DMS153 treated with DMSO at 0.1 percent for 48 hours (cell line): Measurements from ENCODE around the gene ZMIZ2.

Source experiments
- DNase-seq: peaks from one replicate; lab custom pipeline; 2025; ENCODE audit not compliant: unreplicated experiment; lab: John Stamatoyannopoulos, UW

ZMIZ2 gene

DNA sequence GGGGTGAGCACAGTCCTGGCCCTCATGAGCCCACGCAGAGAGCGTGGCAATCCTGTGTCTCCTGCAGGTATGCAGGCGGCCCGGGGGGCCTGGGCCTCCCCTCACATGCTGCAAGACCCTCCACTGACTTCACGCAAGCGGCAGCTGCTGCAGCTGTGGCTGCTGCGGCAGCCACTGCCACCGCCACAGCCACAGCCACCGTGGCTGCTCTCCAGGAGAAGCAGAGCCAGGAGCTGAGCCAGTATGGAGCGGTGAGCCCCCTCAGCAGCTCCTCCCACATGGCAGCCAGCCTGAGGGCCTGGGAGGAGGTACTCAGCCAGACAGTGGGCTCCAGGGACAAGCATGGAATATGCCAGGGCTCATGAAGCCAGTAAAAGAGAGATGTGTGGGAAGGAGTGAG is 8.7 kb downstream of the ZMIZ2 start:
- no peak for DNase-seq

- no peak for DNase-seq
These were observed 9.1 kb downstream of the ZMIZ2 start for GRCh38 chr7:44757739-44758138.

DNA sequence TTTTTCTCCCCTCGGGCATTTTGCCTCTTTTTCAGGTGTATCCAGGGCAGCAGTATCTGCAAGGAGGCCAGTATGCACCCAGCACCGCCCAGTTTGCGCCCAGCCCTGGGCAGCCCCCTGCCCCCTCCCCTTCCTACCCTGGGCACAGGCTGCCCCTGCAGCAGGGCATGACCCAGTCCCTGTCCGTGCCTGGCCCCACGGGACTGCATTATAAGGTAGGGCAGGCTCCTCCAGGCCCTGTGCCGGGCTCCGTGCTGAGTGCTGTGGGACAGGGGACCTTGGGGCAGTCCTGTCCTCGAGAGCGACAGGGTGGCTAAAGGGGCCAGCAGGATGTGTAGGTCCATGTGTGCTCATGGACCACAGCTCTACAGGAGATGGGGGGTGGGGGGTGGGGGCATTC is 10.6 kb downstream of the ZMIZ2 start:
- DNase-seq = no peak

GRCh38 chr7:44760034-44760580 is 11.5 kb downstream of the ZMIZ2 start:
- DNase-seq = no peak

DNA sequence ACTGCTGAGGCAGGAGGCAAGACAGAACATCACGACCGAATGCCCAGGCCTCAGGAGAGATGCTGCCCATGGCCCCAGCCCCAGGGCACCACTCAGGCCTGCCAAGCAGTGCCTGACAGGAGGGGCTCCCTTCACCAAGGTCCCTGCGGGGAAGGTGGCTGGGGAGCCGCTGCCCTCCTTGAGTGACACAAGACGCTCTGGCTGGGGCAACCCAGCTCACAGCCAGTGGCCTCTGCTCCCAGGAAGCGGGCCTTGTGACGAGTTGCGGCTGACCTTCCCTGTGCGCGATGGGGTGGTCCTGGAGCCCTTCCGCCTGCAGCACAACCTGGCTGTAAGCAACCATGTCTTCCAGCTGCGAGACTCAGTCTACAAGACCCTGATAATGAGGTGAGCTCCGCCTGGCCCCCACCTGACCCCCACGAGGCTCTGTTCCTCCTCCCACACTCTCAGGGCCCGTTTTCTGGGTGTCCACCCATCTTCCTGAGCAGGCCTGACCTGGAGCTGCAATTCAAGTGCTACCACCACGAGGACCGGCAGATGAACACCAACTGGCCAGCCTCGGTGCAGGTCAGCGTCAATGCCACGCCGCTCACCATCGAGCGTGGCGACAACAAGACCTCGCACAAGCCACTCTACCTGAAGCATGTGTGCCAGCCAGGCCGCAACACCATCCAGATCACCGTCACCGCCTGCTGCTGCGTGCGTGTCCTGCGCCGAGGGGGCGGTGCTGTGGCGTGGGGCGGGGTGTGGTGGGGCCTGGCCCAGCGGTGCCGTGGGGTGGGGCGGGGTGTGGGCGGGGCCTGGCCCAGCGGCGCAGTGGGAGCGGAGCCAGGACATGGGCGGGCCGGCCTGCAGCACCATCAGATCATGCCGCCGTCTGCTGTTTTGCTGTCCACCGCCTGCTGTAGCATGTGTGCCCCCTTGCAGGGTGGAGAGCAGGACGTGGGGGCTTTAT is 12.8 kb downstream of the ZMIZ2 start:
- DNase-seq = no peak

GRCh38 chr7:44762300-44762699 is 13.7 kb downstream of the ZMIZ2 start:
- no peak for DNase-seq

DNA sequence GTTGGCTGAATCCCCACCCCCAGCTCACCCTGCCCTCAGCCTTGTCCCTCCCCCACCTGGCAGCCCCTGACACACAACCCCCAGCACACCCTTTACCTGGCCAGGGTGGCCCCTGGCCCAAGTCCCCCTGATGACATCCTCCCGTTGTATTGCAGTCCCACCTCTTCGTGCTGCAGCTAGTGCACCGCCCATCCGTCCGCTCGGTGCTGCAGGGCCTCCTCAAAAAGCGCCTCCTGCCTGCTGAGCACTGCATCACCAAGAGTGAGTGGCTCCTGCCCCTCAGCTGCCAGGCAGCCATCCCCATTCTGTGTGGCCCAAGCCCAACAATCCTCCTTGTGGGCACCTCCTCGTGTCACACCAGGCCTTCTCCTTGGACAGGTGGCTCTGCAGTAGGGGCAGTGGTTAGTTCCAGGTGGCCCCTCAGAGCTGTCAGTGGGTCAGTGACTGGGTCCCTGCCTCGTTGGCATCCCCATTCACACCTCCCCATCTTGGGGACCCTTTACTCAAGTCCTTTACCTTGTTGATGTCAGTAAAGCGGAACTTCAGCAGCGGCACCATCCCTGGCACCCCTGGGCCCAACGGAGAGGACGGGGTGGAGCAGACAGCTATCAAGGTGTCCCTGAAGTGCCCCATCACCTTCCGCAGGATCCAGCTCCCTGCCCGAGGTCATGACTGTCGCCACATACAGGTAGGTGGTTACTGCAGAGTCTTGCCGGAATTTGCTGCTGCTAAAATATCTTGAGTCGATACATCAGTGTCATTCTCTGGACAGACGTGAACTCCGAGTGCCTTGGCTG is 14.3 kb downstream of the ZMIZ2 start:
- DNase-seq = no peak

GRCh38 chr7:44764081-44764480 is 15.4 kb downstream of the ZMIZ2 start:
- DNase-seq = no peak

DNA sequence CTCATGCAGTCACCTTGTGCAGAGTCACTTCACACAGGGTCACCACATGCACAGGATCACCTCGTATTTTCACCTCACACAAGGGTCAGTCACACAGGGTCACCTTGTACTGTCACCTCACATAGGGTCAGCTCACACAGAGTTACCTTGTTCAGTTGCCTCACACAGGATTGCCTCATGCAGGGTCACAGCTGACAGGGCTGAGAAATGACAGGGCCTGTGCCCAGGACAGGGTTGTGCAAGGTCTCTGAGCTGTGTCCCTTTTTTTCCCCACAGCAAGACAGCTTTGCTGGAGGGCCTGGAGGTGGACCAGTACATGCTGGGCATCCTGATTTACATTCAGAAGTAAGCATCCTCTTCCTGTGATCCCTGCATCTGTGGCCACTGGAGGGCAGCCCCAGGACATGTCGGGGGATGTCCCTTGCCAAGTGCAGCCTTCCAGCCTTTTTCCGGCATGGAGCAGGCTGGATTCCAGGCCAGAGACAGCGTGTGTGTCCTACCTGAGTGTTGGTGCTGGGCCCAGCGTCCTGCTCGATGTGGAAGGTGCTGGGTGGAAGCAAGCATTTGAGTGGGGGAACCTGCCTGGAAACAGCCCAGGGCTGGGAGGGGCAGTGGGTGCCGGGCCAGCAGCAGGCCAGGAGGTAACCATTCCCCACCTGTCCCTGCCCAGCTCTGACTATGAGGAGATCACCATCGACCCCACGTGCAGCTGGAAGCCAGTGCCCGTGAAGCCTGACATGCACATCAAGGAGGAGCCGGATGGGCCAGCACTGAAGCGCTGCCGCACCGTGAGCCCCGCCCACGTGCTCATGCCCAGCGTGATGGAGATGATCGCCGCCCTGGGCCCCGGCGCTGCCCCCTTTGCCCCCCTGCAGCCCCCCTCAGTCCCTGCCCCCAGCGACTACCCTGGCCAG is 16.3 kb downstream of the ZMIZ2 start:
- DNase-seq = no peak

DNA sequence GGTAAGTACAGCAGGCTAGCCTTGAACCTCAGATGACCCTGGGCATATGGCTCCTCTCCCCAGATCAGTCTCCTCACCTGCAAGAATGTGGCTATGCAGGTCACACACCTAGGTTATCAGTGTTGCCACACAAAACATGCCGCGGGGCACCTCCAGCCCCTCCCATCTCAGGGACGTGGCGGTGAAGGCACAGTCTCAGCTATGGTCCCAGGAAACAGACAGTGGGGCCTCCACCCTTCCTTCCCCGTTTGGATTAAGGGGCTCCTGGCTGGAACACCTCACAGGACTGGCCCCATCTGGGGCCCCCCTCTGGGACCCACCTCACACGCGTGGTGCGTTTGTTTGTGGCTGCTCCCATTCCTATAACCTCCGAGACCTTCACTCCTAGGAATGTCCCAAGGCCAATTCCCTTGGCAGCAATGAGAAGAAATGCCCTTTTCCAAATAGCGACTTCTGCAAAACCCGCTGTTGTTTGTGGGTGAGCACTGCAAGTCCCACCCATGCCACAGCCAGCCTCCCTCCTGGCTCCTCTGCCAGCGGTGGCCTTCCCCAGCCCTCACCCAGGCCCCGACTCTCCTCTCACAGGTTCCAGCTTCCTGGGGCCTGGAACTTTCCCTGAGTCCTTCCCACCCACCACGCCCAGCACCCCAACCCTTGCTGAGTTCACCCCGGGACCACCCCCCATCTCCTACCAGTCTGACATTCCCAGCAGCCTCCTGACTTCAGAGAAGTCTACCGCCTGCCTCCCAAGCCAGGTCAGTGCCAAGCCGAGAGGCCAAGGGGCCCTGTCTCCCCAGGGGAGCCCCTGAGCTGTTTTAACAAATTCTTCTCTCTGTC is 17.1 kb downstream of the ZMIZ2 start:
- no peak for DNase-seq

- DNase-seq = no peak
These were observed 17.8 kb downstream of the ZMIZ2 start for GRCh38 chr7:44766416-44766801.

DNA sequence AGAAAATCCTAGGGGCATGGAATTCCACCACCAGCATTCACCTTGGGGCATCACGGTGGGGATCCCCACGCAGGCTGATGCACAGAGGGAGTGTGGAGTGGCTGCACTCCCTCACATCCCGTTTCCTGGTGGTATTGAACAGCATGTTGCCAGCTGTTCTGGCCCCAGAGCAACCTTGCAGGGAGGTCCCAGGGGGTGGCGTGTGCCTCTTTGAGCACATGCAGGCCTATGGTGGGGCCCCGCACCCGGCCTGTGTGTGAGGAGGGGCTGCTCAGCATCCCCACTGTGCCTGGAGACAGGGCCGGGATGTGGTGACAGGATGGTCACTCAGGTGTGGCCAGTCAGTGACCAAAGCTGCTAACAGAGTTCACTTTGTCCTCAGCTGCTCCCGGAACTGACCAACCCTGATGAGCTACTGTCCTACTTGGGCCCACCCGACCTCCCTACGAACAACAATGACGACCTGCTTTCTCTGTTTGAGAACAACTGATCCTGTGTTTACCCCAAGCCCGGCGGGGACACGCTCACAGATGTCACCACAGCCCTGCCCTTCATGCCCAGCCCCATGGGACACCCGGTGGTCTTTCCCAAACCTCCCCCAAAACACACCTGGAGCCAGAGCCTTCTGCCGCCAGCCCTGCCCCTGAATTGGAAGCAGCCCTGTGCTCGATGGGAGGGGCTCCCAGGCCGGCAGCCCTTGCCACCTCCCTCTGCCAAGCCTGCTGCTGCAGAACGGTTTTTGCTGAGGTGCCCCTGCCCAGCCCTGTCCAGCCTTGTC is 18.7 kb downstream of the ZMIZ2 start:
- DNase-seq = no peak

- DNase-seq = no peak
These were observed 19.4 kb downstream of the ZMIZ2 start for GRCh38 chr7:44767912-44768627.

GRCh38 chr7:44768628-44769371 is 20.2 kb downstream of the ZMIZ2 start:
- no peak for DNase-seq

DNA sequence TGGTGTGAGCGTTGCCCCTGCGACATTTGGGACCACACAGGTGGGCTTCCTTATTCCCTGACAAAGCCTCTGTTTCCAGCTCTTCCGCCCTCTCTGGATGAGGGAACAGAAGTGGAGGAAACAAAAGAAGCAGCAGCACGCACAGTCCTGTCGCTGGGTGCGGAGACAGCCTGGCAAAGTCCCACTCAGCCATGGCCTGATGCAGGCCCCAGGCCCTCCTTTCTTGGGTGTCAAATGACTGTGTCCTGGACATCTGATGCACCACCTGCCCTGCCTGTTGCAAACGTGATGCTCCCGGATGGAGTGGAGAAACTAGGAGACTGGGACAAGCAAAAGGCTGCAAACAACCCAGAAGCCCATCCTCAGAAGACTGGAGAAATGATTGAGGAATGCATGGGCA is 20.7 kb downstream of the ZMIZ2 start:
- no peak for DNase-seq

DNA sequence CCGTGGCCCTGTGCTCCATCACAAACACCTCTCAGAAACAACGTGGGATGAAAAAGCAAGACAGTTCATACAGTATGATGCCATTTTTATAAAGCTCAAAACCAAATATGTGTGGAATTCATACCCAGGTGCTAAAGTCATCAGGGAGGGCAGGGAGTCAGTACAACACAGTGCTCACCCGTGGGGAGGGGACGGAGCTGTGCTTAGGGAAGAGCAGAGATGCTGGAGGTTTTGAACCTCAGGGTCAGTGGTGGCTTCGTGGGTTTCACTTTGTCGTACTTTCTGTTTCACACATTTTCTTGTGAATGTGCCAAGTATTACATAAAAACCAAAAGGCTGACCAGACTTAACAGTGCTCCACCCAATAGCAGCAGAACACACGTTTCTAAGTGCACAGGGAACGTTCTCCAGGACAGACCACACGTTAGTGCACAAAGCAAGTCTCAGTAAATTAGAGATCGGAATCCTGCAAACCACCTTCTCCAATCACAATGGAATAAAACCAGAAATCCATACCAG is 21.2 kb downstream of the ZMIZ2 start:
- DNase-seq = no peak

DNA sequence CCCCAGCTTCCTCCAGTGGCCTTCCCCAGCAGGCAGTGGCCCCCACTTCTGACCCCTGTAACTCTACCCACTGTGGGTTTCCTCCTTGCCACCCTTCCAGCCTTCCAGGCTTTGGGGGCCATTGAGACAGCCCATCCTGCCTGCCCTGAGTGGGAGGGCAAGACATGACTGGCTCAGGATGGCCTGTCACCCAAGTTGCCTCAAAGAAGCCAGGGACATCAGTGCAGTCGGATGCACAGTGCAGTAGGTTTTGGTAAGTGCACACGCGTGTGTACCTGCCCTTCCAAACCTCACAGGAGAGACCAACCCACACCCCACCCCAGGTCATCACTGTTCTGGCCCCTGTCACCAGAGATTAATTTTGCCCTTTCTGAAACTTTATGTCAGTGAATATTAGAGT is 22.7 kb downstream of the ZMIZ2 start:
- no peak for DNase-seq

GRCh38 chr7:44772440-44772839 is 23.8 kb downstream of the ZMIZ2 start:
- no peak for DNase-seq
